A549 treated with AZD9567 at 1 μM for 4 hours (cell line): ENCODE data around the gene MAPRE3. TPM values are rescaled to one million over a fixed set of nuclear protein-coding genes. Genes with fewer than 3 reads are reported as not detected.

Experiments used
- total RNA-seq: library from RNA; stranded (reverse); fragments of 200-300 nt; extraction: Qiagen RNA extraction; gene quantifications from 5 replicates; pipeline ENCODE4 v1.2.3, GENCODE V29; 2022; ENCODE audit not compliant: insufficient read depth

Gene MAPRE3
- total RNA-seq: 11.0 to 12.0 TPM (median 11.8 TPM) in 5 replicates

GRCh38 chr2:26970244-26970927 lies at the start of gene MAPRE3:
MAPRE3 (plus strand) TSS chr2:26970637; CDS start chr2:27022219, 51,582 bp downstream.

GRCh38 chr2:27032495-27033252 lies 62.2 kb downstream of the MAPRE3 start, which contains the start of gene TMEM214:
TMEM214 (plus strand) TSS chr2:27032965; CDS start chr2:27033016, 51 bp downstream.

GRCh38 chr2:27050996-27051901 lies 80.8 kb downstream of the MAPRE3 start, which contains the start of gene AGBL5:
AGBL5 (plus strand) TSS chr2:27051668; CDS start chr2:27052959, 1,291 bp downstream.

DNA sequence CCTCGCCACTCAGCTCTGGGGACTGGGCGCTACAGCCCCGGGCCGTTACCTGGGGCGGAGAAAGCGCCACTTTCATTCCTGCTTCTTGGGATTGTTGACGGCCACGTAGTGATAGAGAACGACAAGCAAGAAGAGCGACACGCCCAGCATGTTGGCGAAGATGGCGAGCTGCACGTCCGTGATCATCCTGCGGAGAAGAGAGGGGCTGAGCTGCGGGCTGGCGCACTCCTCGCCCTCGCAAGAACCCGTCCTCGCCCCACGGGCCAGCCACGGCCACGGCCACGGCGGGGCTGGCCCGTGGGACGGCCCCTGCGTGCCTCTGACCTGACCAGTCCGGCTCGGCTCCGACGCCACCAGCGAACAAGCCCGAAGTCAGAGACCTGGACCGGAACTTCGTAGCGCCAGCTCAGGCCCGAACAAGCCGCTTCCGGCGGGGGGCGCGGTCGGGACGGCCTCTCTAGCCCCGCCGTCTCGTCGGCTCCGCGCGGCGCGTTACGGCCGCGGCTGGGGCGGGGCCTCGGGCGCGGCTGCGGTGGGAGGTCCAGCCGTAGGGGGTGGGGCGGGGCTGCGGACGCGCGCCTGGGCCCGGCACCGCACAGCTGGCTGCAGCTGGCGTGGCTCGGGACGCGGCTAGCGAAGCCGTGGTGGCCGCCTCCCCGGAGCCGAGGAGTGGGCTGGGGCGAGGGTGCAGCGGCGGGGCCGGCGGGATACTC lies 101.0 kb downstream of the MAPRE3 start, which contains the start of gene OST4:
TSS of gene OST4 (minus strand) at position 378 of the 713 bp plus-strand sequence.

Other genes starting within 250 kb of the MAPRE3 start
- 29.6 to 47.4 TPM (median 32.2 TPM) in 5 replicates for gene SLC35F6, start 206.4 kb upstream of the MAPRE3 start, total RNA-seq
- 39.2 to 53.8 TPM (median 50.5 TPM) in 5 replicates for gene CENPA, start 184.6 kb upstream of the MAPRE3 start, total RNA-seq
- 4.3 to 6.1 TPM (median 5.1 TPM) in 5 replicates for gene DPYSL5, start 122.5 kb upstream of the MAPRE3 start, total RNA-seq
- 64.9 to 70.0 TPM (median 66.6 TPM) in 5 replicates for gene TMEM214, start 62.3 kb downstream of the MAPRE3 start, total RNA-seq
- 25.3 to 37.3 TPM (median 27.1 TPM) in 5 replicates for gene AGBL5, start 81.0 kb downstream of the MAPRE3 start, total RNA-seq
- 534 to 634 TPM (median 555 TPM) in 5 replicates for gene OST4, start 101.0 kb downstream of the MAPRE3 start, total RNA-seq
- gene EMILIN1, start 108.0 kb downstream of the MAPRE3 start, total RNA-seq: 0.35 to 0.57 TPM (median 0.46 TPM) in 4 of 5 replicates, not detected in the other
- 8.2 to 11.8 TPM (median 10.4 TPM) in 5 replicates for gene KHK, start 116.1 kb downstream of the MAPRE3 start, total RNA-seq
- 6.1 to 8.7 TPM (median 7.9 TPM) in 5 replicates for gene CGREF1, start 148.5 kb downstream of the MAPRE3 start, total RNA-seq
- gene ABHD1, start 153.2 kb downstream of the MAPRE3 start, total RNA-seq: 0.98 to 1.5 TPM (median 1.2 TPM) in 4 of 5 replicates, not detected in the other
- 55.1 to 67.4 TPM (median 61.0 TPM) in 5 replicates for gene PREB, start 164.0 kb downstream of the MAPRE3 start, total RNA-seq
- not detected in 5 replicates for gene PRR30, start 168.8 kb downstream of the MAPRE3 start, total RNA-seq
- gene TCF23, start 178.4 kb downstream of the MAPRE3 start, total RNA-seq: not detected in 5 replicates
- 166 to 218 TPM (median 213 TPM) in 5 replicates for gene ATRAID, start 241.4 kb downstream of the MAPRE3 start, total RNA-seq
- gene SLC5A6, start 241.6 kb downstream of the MAPRE3 start, total RNA-seq: 63.5 to 78.6 TPM (median 67.4 TPM) in 5 replicates
- 59.2 to 74.0 TPM (median 63.1 TPM) in 5 replicates for gene CAD, start 246.7 kb downstream of the MAPRE3 start, total RNA-seq